ENCODE results near the gene SUCO. TPM values are rescaled to one million over a fixed set of nuclear protein-coding genes. Genes with fewer than 3 reads are reported as not detected.

The SUCO gene
- total and polyA plus RNA-seq, 2 donors (not counting 3 experiments of a cell fraction or from before 2014, with no cell fraction given): 5.1 to 27.2 TPM

DNA sequence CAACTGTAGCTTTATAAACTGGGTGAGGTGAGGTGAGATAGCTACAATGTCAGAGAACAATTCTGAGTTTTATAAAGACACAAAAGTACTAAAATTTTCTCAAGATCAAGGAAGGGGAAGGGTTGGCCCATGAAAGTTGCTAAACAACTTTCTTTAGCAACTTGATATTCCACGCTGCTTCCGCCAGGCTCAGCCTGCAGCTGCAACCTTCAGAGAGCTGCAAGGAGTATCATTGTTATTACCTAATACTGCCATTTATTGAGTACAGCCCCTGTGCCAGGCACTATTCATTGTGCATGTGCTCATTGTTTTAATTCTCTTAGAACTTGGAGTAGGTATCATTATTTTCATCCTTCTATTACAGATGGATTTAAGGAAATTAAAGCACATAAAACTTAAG lies 34.1 kb upstream of the SUCO start:
- no peak overlapping the region for H3K4me2 ChIP-seq (ENCODE audit: insufficient read depth, low read length)
- H3K9ac ChIP-seq (replicated peaks; ENCODE audit: extremely low read depth, insufficient read depth, low read length): no peak overlapping the region
- TF ChIP-seq EZH2 (IDR thresholded peaks at IDR 0.05; ENCODE audit: borderline replicate concordance, low read depth, low read length, severe bottlenecking) (no peak), POLR2AphosphoS5 (IDR thresholded peaks at IDR 0.05; ENCODE audit: insufficient read depth, low read depth, low read length) (no peak), POLR2A (IDR thresholded peaks at IDR 0.05; ENCODE audit: low read depth, low read length) (no peak), GATA2 (IDR thresholded peaks at IDR 0.05; ENCODE audit: insufficient read depth, insufficient read length, low read depth, low read length) (no peak), JUN (IDR thresholded peaks at IDR 0.05; ENCODE audit: borderline replicate concordance, insufficient read depth, insufficient read length, low read depth) (no peak), FOS (IDR thresholded peaks at IDR 0.05; ENCODE audit: borderline replicate concordance, insufficient read depth, low read length) (no peak), MYC (IDR thresholded peaks at IDR 0.05; ENCODE audit: low read depth, low read length) (no peak)
- TF ChIP-seq, protein P1, sequence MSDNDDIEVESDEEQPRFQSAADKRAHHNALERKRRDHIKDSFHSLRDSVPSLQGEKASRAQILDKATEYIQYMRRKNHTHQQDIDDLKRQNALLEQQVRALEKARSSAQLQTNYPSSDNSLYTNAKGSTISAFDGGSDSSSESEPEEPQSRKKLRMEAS (IDR thresholded peaks at IDR 0.05; ENCODE audit: insufficient read depth, insufficient read length): no peak
- TF ChIP-seq, protein P2, sequence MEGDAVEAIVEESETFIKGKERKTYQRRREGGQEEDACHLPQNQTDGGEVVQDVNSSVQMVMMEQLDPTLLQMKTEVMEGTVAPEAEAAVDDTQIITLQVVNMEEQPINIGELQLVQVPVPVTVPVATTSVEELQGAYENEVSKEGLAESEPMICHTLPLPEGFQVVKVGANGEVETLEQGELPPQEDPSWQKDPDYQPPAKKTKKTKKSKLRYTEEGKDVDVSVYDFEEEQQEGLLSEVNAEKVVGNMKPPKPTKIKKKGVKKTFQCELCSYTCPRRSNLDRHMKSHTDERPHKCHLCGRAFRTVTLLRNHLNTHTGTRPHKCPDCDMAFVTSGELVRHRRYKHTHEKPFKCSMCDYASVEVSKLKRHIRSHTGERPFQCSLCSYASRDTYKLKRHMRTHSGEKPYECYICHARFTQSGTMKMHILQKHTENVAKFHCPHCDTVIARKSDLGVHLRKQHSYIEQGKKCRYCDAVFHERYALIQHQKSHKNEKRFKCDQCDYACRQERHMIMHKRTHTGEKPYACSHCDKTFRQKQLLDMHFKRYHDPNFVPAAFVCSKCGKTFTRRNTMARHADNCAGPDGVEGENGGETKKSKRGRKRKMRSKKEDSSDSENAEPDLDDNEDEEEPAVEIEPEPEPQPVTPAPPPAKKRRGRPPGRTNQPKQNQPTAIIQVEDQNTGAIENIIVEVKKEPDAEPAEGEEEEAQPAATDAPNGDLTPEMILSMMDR (IDR thresholded peaks at IDR 0.05; ENCODE audit: extremely low read depth in 1 of 2, insufficient read depth in 1 of 2, low read depth in 1 of 2, low read length in 2 of 2): no peak
- dilution Hi-C loops (cut with MboI; ENCODE audit: extremely low pct_ligation_motif_present, low sequenced_read_pairs) (no loop called here), intact Hi-C loops (cut with micrococcal nuclease) (no loop called here)
- peaks cover 4 to 18% of the 10 kb centered on the region in 2 experiments for H3K27me3 ChIP-seq (ENCODE audit: control insufficient read depth in 2 of 2, insufficient read depth in 2 of 2, low read length in 2 of 2)
- no peaks in the 10 kb centered on the region for H3K36me3 ChIP-seq (ENCODE audit: control insufficient read depth in 2 of 2, extremely low read depth in 1 of 2, insufficient read depth in 2 of 2, low read length in 2 of 2)
- CTCF ChIA-PET: no interaction called here
- BruUV-seq (replicated peaks): no TSS peak
- no peaks in the 10 kb centered on the region for H3K9me1 ChIP-seq (replicated peaks; ENCODE audit: control insufficient read depth, extremely low read depth, insufficient read depth, low read length)
- no peaks in the 10 kb centered on the region for H3K79me2 ChIP-seq (ENCODE audit: control insufficient read depth, insufficient read depth, low read length)
- DNase-seq (ENCODE audit: low read depth, low spot score) (no peak), FAIRE-seq (no peak)
- no peak overlapping the region for H2AFZ ChIP-seq (ENCODE audit: low read depth, low read length)
- H3K9me3 ChIP-seq (replicated peaks; ENCODE audit: control insufficient read depth, insufficient read depth, low read length): no peaks in the 10 kb centered on the region
- H3K4me3 ChIP-seq (replicated peaks in 1 of 3; ENCODE audit: insufficient read depth in 1 of 3, low read depth in 1 of 3, low read length in 3 of 3): no peak overlapping the region
- POLR2A ChIA-PET: no interaction called here
- no peaks in the 10 kb centered on the region for H4K20me1 ChIP-seq (replicated peaks; ENCODE audit: control insufficient read depth, extremely low read depth, insufficient read depth, low read length)
- no peaks in the 10 kb centered on the region for H3K4me1 ChIP-seq (ENCODE audit: control insufficient read depth, extremely low read depth, insufficient read depth, low read length)
- no peak overlapping the region for H3K27ac ChIP-seq (ENCODE audit: insufficient read depth, low read depth, low read length)
